ENCODE data around the gene AFDN.

AFDN gene

DNA sequence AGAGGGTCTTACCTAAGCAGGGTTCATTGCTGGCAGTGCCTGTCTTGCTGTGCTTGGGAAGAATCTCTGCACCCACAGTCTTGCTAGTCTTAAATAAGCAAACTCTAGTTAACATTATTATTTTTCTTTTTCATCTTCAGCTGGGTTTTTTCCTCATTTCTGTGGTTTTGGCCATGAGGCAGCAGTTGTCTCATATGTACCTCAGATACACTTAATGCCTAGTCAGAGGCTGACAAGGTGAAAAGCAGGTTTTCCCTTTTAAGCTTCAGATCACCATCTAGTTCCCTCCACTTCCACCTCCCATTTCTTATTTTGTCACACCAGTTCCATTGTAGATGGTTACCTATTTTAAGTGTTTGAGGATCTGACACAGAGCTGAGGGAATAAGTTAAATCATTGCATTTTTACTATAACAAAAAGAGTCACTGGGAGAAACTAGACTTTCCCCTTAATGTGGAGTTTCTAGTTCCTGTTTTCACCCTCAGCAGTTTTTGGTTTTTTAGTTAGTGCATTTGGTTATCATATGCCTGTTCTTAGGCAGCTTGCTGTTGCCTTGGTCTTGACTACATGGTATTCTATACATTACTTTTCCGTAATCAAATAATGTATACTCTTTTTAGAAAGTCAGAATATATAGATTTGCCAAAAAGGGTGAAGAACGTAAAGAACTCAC is 46.0 kb downstream of the AFDN start:
- DNase-seq (ENCODE audit: low read depth in 2 of 2), result no peak

DNA sequence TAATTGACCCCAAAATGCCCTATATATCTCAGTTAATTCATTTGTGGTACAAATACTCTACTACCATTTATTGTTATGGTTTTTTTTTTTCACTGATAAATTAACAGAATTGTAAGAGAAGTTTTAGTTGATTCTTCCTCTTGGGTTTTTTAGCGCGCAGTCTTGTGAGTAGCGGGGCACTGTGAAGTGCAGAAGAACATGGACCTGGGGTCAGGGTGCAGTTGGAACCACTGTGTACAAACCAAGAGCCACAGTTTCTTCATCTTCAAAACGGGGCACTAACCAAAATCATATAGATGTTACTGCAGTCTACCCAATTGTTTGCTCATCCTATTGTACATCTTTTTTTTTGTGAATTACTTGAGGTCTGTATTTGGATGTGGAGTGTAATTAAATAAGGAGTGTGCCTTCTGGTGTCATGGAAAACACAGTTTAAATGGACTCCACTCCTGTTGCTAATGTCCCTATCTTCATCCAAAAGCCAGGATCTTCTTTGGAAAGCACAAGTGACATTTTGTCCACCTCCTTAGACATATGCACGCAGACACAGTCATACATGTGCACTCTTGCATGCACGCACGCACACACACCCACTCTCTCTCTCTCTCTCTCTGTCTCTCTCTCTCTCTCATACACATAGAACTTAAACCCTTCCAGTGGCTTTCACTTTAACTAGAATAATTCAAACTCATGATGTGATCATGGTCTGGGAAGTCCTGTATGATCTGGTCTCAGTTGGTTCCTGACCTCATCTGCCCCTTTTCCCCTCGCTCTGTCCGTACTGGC is 51.5 kb downstream of the AFDN start:
- no peak for DNase-seq (ENCODE audit: low read depth in 2 of 2)

DNA sequence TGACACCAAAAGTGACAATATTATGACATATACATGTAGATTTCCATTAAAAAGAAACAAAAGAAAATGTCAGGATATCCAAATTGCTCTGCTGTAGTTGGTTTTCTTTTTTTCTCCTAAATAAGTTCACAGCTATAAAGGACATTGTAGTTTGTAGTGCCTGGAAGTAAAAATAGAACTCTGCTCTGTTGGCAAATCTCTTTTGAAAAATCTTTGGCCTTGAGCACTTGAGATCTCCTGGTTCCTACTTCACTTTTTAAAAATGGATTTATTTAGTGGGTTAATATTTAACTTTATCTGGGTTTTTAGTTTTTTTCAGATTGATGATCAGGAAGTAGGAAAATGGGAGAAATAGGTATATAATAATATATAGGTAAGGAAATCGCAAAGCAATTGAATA is 52.9 kb downstream of the AFDN start:
- no peak for DNase-seq (ENCODE audit: low read depth in 2 of 2)

DNA sequence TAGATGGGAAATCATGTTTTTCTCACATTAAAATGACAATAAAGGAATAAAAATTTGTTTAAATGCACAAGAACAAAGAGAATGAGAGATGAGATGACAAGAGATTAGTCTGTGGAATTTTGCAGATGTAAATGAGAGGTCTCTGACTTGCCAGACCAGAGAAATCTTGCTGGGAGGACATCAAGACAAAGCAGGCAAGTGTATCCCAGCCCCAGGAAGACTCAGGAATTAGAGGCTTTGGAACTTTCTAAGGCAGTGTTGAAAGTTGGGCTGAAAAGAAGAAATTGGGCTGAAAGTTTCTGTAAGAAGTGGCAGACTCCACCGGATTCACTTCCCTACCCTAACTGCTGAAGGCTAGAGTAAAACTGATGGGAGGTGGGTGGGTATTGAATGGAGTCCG is 54.6 kb downstream of the AFDN start:
- no peak for DNase-seq (ENCODE audit: low read depth in 2 of 2)

DNA sequence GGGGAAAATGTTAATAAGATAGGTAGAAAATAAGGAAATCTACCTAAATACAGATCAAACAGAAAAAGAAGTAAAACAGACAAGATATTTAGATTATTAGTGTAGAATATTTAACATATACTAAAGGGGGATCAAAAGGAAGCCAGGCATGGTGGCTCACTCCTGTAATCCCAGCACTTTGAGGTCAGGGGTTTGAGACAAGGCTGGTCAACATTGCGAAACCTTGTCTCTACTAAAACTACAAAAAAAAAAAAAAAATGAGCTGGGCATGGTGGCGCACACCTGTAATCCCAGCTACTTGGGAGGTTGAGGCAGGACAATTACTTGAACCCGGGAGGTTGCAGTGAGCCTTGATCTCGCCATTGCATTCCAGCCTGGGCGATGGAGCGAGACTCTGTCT is 55.5 kb downstream of the AFDN start:
- no peak for DNase-seq (ENCODE audit: low read depth in 2 of 2)

DNA sequence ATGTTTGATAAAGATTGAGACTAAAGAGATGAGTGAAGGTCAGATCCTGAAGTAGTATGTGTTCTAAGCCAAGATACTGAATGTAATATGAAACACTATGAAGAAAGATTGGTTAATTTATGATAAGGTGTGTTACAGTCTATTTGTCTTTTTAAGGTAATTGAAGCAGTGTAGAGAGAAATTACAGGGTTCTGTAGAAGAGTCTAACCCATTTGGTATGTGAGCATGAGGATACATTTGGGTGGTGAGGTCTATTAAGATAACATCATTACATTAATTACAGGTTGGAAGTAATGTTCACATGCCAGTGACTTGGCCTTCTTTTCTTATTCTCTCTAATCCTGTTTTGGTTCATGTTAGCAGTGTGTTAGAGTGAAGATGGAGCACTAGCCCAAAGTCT is 61.4 kb downstream of the AFDN start:
- DNase-seq (ENCODE audit: low read depth in 2 of 2), result no peak

DNA sequence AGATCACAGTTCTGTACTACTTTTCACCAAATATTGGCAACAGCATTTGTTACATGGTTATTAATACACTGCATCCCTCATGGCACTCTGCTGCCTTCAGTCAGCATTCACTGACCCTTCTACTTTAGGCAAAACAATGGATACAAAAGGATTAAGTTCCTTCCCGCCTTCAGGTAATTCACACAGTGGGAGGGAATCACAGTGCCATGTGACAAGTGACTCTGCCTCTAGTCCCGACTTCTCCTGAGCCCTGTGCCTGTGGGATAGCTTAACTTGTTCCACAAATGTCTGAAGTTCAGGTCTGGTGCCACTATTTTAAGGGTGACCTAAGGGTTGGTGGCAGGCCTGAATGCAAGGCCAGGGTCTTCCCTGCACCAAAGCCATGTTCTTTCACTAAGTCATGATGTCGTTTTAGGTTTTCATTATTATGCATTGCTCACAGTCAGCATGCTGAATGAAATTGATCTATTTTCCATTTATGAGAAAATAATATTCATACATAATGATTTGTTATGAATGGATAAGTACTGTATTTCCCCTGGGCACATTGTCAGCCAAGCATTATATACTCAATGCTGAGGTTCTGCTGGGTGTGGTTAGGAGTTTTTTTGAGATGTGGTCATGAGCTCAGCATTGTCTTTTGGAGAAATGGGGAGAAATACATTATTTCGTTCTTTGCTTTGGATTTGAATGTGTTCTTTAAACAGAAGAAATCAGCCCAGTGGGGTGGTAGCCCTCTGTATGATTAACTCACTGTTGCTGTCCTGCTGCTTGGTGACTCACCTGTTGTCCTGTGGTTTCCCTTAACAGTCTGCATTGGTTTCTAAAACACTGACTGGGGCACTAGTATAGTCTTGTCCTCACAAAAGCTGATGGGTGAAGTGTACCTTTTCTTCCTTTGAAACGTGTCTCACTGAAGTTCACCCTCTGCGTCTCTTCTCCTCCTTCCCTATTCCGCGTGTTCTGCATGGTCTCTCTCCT is 66.4 kb downstream of the AFDN start:
- no peak for DNase-seq (ENCODE audit: low read depth in 2 of 2)

DNA sequence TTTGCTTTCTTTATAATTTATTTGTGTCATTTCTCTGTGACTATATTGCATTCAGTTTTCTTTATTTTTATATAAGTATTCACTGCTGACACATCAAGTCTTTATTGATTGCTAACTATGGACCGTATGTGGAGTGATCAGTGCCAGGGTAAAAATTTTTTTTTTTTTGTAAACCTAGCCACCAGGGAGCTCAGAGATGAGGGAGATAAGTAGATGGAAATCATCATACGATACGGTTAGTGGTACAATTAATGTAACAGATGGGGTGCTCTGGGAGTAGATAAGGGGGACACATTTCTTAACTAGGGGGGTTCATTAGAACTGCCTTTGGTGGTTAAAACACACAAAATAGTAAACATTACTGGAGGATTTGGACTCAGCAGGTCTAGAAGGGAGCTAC is 68.3 kb downstream of the AFDN start:
- no peak for DNase-seq (ENCODE audit: low read depth in 2 of 2)

DNA sequence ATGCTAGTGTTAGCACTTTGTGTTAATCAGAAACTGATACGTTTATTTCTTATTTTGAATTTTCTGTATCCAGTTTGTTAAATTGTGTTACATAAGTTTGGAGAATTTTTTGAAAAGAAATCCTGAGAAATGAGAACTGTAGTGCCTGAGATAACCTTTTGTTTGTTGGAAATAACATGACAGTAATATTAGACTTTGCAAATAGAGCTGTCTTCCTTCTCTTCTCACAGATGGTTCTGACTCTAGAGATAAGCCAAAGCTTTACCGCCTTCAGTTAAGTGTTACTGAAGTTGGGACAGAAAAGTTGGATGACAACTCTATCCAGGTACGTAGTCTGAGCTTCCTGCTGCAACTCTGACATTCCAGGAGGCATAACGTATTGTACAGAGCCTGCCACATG is 69.9 kb downstream of the AFDN start:
- no peak for DNase-seq (ENCODE audit: low read depth in 2 of 2)

DNA sequence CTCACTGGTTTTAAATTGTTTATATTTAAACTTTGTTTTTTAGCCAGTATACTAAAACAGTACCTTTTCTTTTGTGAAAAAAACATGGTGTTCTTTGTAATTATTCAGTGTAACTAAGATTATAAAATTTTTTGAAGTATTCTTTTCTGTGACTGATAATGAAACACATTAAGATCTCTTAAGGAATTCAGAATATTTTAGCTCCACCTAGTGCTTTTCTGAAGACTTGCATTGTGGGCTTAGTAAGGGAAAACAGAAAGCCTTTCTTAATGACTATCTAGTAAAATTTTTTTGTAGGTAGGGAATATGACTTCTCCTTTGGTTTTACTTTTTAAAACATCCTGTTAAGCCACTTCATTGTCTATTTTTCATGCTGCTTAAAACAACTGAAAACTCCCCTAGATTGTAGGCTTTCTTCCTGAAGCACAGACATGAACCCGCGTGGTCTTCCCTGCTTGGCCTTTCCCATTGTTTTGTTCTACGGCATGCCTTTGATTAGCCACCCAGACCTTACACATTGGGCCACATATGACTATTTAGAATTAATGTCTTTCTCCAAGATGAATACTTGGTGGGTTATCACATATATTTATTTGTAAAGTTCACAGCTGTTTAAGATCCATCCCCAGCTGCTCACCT is 72.1 kb downstream of the AFDN start:
- no peak for DNase-seq (ENCODE audit: low read depth in 2 of 2)

DNA sequence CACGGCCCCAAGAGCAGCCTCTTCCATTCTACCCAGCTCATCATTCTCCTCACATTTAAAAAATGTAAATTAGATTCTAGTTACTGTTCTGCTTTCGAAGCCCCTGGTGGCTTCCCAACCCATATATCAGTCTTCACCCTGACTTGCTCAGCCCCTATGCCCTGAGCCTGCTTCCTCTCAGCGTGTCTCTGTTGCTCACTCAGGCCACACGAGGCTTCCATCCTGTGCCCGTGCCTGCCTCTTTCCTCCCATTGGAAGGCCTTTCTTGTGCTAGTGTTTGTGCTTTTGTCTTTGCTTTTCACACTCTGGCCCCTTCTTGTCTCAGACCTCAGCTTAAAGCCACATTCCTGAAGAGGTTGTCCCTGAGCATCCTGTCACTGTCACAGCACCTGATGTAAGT is 78.1 kb downstream of the AFDN start:
- DNase-seq (ENCODE audit: low read depth in 2 of 2), result no peak

DNA sequence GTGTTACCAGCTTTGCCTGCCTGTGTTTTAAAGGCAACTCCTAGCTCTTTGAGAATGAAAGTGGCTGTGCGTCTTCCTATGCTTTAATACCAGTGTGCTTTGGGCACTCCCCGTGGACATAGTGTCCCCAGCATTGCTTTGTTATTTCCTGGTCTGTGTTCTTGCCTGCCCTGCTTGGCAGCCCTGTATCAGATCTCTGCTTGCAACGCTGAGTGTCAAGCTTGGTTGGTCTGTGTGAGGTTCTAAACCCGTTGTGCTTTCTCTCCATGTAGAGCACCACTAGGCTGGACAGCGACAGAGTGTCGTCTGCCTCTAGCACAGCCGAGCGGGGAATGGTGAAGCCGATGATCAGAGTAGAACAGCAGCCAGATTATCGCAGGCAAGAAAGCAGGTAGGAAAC is 80.2 kb downstream of the AFDN start:
- DNase-seq (ENCODE audit: low read depth in 2 of 2), result no peak

DNA sequence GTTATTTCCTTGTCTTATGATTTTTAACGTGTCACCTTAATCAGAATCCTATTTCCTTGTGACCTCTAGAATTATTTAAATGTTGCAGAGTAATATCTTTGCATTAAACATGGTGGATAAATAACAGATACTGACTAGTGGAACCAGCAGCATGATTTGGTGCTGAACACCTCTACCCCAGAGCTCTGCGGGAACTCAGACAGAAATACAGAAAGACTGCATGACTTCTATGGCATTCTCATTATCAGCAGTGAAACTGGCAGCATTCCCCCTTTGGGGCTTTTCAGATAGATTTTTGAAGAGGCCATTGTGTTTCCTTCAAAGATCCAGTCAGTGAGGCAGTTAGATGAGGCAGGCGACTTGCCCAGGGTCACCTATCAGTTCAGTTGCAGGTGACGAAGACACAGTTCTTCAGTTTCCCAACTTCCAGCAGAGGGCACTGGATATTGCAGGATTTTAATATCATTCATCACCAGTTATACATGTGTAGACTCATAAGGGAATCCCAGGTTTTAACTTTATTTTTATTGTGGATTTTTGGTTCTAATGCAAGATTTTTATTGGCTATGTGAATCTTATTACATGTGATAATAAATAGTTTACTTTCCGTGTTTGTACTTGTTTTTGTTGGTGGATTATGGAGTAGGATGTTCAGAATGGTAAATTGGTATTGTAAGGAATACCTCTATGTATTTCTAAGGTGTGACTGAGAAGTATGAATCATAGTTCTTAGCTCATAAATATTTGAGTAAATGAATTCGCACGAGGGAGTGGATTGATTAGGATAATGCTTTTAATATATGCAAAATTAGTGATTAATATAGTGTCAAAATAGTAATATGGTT is 81.3 kb downstream of the AFDN start:
- DNase-seq (ENCODE audit: low read depth in 2 of 2), result no peak

DNA sequence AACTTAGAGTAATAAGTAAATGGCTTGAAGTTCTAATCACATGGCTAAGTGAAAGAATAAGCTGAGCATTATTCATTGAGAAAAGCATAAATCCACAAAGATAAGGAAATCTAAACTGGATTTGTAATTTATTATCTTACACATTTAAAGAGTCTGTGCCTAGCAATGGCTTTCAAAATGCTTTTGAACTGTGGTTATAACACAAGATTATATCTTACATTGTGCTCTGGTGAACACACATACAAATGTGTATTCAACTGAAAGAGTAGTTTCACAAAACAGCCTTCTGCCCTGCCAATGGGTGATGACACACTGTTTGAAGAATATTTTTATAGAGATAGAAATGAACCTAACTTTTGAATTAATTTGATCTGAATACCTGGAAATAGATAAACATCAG is 83.3 kb downstream of the AFDN start:
- no peak for DNase-seq (ENCODE audit: low read depth in 2 of 2)

DNA sequence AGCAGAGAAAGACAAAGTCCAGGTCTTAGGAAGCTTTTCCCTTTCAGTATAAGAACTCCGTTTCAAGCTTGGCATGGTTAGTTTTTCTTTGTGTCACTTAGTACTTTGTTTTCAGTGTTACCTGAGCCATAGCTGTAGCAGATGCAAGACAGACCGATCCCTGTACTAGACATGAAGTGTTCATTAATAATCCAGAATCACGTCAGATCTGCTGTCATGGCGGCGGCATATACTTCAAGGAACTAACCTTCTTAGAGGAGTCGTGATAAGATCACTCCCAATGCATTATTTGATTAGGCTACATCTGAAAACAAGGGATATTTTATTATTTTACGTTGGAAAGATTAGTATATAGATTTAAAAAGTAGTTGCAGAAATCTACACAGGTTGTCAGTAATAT is 83.9 kb downstream of the AFDN start:
- no peak for DNase-seq (ENCODE audit: low read depth in 2 of 2)

DNA sequence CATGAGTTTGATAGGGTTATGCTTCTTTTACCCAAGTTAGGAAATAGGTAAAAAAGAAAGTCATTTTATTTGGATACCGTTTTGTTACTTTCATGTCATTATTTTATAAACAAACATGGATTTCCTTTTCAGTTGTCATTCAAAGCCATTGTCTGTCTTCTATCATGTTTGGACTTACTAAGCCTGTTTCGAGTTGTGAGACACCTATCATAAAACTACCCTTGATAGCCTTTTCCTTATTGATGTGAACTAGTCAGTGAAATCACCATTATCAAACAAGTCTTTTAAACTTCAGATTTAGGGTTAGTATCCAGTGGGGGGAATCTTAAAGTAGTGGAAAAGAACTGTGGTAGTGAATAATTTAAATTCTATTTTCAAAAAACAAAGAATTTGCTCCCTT is 85.8 kb downstream of the AFDN start:
- no peak for DNase-seq (ENCODE audit: low read depth in 2 of 2)

DNA sequence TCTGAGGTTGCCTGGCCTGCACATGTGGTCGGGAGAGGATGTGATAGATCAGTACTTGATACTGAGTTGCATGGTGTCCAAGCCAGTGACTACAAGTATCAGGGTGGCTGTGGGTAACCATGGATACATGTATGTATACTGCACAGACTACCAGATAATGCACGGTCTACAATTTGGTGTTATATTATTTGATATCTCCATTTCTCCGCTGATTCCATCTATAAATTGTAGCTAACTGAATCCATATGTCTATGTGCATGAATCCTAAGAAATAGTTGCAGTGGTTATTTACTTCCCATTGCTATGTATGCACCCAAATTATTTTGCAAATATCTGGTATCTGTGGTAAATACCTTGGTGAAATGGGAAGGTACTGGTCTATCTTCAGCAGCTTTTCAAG is 87.0 kb downstream of the AFDN start:
- DNase-seq (ENCODE audit: low read depth in 2 of 2), result no peak

DNA sequence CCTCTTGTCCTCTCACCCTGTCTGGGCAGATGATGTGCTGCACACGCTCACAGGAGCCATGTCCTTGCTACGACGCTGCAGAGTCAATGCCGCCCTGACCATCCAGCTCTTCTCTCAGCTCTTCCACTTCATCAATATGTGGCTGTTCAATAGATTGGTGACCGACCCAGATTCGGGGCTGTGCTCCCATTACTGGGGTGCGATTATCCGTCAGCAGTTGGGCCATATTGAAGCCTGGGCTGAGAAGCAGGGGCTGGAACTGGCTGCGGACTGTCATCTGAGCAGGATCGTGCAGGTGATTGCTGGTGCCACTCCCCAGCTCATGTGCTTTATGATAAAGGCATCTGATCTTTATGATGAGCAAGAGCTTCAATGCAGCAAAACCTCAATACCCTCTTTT is 88.4 kb downstream of the AFDN start:
- DNase-seq (ENCODE audit: low read depth in 2 of 2), result no peak

DNA sequence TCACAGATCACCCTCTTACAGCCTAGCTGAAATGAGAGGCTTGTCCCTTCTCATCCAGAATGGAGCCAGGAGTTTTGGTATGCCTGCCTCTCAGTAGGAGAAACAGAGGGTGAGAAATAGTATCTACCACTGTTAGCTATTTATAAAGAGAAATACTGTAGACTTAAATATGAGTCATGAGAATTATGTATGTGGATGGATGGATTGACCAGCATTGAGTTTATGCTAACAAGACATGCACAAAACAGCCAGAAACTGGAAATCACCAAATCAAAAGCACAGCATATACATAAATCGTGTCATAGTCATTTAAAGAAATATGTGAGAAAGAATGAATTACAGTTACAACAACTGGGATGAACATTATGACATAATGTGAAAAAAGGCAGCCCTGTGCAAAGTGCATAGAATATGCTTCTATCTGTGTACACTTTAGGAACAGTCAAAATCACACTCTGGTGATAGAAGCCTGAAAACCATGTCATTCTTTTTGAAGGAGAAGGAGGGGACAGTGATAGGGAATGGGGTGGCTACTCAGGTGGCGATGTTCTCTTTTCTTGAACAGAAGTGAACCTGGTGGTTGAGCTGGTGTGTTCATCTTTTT is 90.9 kb downstream of the AFDN start:
- no peak for DNase-seq (ENCODE audit: low read depth in 2 of 2)

DNA sequence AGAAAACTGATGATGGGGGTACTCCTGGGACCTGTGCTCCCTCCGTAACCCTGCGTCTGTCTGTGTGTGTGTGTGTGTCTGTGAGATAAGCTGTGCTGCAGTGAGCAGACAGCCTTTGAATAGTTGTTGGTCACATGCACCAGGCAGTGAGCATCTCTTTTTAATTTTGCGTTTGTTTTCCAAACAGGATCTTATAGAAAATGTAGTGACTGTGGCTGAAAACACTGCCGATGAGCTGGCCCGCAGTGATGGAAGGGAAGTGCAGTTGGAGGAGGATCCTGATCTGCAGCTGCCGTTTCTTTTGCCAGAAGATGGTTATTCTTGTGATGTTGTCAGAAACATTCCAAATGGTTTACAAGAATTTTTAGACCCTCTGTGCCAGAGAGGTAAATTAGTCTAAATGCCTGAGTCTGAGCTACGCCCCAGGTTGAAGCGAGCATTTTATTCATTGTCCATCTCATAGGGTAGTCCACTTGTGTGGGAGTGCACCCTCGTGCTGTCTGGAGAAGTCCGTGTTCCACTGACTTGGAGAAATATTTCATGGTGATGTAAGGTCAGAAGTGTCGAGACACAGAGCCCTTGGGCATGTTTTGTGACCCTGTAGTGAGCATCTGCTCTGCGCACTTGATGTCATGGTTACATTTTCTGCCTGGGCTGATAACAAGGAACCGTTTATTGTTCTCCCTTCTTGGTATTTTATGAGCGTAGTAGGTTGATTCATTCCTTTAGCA is 92.0 kb downstream of the AFDN start:
- no peak for DNase-seq (ENCODE audit: low read depth in 2 of 2)
